NCI-H82 treated with DMSO at 0.1 percent for 48 hours (cell line): ENCODE results near the gene MBD2.
"Not testable (repeated sequence)": the region's sequence is repeated elsewhere in the genome, so short reads cannot be mapped to it uniquely, and the experiment has no call there.

Experiments used
- DNase-seq: peaks from one replicate; lab custom pipeline; 2025; ENCODE audit not compliant: unreplicated experiment; lab: John Stamatoyannopoulos, UW

Gene MBD2

GRCh38 chr18:54154231-54154630, 70.2 kb downstream of the MBD2 start:
- no peak for DNase-seq

- DNase-seq, result peak; percentile 12
These were observed 73.1 kb downstream of the MBD2 start for GRCh38 chr18:54151376-54151775.

GRCh38 chr18:54150226-54150625, 74.2 kb downstream of the MBD2 start:
- DNase-seq, result no peak

- DNase-seq, result no peak
These were observed 75.3 kb downstream of the MBD2 start for GRCh38 chr18:54149078-54149697.

- DNase-seq, result no peak
These were observed 75.8 kb downstream of the MBD2 start for GRCh38 chr18:54148678-54149077.

GRCh38 chr18:54148151-54148550, 76.3 kb downstream of the MBD2 start:
- DNase-seq, result peak; percentile 97

GRCh38 chr18:54147439-54147838, 77.0 kb downstream of the MBD2 start:
- peak; percentile 69 for DNase-seq

GRCh38 chr18:54141041-54141608, 83.3 kb downstream of the MBD2 start:
- no peak for DNase-seq

GRCh38 chr18:54140641-54141040, 83.8 kb downstream of the MBD2 start:
- no peak for DNase-seq

GRCh38 chr18:54135216-54135615, 89.3 kb downstream of the MBD2 start:
- DNase-seq, result no peak

GRCh38 chr18:54134053-54134452, 90.4 kb downstream of the MBD2 start:
- DNase-seq, result no peak

GRCh38 chr18:54130631-54131030, 93.8 kb downstream of the MBD2 start:
- DNase-seq, result no peak

- DNase-seq, result no peak
These were observed 94.3 kb downstream of the MBD2 start for GRCh38 chr18:54130177-54130576.

- no peak for DNase-seq
These were observed 94.9 kb downstream of the MBD2 start for GRCh38 chr18:54129448-54130067.

GRCh38 chr18:54127759-54128378, 96.6 kb downstream of the MBD2 start:
- DNase-seq, result peak; percentile 34

- DNase-seq, result no peak
These were observed 99.0 kb downstream of the MBD2 start for GRCh38 chr18:54125429-54125828.

GRCh38 chr18:54123720-54124440, 100.6 kb downstream of the MBD2 start:
- DNase-seq, result not testable (repeated sequence)

GRCh38 chr18:54119524-54120019, 104.9 kb downstream of the MBD2 start:
- peak; percentile 51 for DNase-seq

- no peak for DNase-seq
These were observed 106.4 kb downstream of the MBD2 start for GRCh38 chr18:54117853-54118773.

- no peak for DNase-seq
These were observed 107.8 kb downstream of the MBD2 start for GRCh38 chr18:54116541-54117257.
